ENCODE data around the gene SRPRA. TPM values are rescaled to one million over a fixed set of nuclear protein-coding genes. Genes with fewer than 3 reads are reported as not detected.

Gene SRPRA
- total and polyA plus RNA-seq, 2 donors (not counting 1 experiment from before 2014, with no cell fraction given): 115 to 136 TPM

DNA sequence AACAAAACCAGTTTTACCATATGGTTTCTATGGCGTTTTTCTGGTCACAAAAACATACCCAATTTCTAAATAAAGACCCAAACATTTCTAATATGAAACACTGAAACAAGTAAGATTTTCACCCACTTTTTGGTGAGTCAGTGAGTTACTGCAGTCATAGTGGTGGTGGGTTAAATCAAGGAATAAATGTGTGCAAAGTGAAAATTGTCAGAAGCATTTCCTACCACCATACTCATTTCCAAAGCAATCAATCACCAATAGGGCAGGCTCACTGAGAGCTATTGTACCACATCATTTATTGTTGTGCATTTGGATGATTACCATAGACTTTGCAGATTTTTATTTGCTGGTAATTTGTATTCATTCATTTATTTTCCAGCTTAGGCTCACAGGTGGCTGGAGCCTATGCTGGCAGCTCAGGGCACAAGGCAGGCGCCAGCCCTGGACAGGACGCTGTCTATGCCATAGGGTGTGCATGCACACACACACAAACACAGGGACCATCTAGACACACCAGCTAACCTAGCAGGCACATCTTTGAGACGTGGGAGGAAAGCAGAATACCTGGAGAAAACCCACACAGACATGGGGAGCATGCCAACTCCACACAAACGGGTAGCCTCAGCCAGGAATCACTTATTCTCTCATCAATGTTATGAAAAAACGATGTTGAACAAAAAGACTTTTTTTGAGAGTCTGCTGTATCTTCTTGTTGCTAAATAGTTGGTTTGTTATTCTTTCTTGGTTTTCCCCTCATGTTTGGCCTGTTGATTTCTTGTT, 52.0 kb downstream of the SRPRA start:
- H3K4me2 ChIP-seq (replicated peaks; ENCODE audit: low read depth, low read length, poor library complexity, severe bottlenecking): no peak overlapping the region
- 100% methylated on average over 2 of the region's 6 CpGs for WGBS (ENCODE audit: insufficient coverage)

DNA sequence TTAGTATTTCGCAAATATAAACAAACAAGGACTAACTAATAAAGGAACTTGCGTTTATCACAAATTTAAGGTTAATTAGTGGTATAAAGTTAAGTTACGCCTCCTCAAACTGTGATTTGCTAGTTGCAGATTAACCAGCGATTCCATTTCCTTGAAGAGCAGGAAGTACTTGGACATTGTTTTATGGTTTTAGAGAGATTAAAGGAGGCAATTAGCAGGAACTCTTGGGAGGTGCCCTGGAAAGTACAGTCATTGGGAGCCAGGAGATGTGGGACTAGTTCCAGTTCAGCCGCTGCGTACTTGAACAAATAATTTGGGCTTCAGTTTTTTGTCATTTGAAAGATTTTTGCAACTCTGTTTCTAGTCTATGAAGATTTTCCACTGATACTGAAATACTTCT, 53.9 kb downstream of the SRPRA start:
- intact Hi-C loops (cut with micrococcal nuclease): no loop called here
- no peaks in the 10 kb centered on the region for H3K27me3 Mint-ChIP-seq
- CTCF ChIA-PET: no interaction called here

More for the DNA sequence above, 52.0 kb downstream of the SRPRA start:
- Histone ChIP-seq H3K4me3 (ENCODE audit: control extremely low read depth in 1 of 5, extremely low read depth in 1 of 5, insufficient read depth in 1 of 5, low read depth in 2 of 5, low read length in 4 of 5) (no peak overlapping the region), H3K9ac (ENCODE audit: low read length) (no peak overlapping the region), H3K36me3 (replicated peaks in 1 of 2; ENCODE audit: control extremely low read depth in 1 of 2, control insufficient read depth in 1 of 2, extremely low read depth in 1 of 2, insufficient read depth in 2 of 2, low read length in 1 of 2) (peaks cover 0 to under 1% of the 10 kb centered on the region in 2 experiments), H3K79me2 (ENCODE audit: control insufficient read depth, insufficient read depth, low read length) (peaks cover 86% of the 10 kb centered on the region), H2AFZ (ENCODE audit: insufficient read depth, low read depth, low read length, poor library complexity, severe bottlenecking) (no peak overlapping the region), H4K20me1 (ENCODE audit: control insufficient read depth, insufficient read depth, low read length, poor library complexity, severe bottlenecking) (peaks cover 8% of the 10 kb centered on the region), H3K27me3 (replicated peaks in 1 of 4; ENCODE audit: control extremely low read depth in 1 of 4, control insufficient read depth in 3 of 4, insufficient read depth in 4 of 4, low read length in 3 of 4) (no peaks in the 10 kb centered on the region), H3K4me1 (ENCODE audit: control insufficient read depth in 2 of 2, insufficient read depth in 2 of 2, low read length in 2 of 2) (peaks cover 22 to 24% of the 10 kb centered on the region in 2 donors), H3K27ac (ENCODE audit: low read length in 2 of 2) (no peak overlapping the region), H3K9me3 (ENCODE audit: control extremely low read depth in 1 of 3, control insufficient read depth in 2 of 3, insufficient read depth in 1 of 3, low read length in 2 of 3) (no peaks in the 10 kb centered on the region)
- no peak for ATAC-seq (ENCODE audit: low read depth)
- intact Hi-C loops (cut with micrococcal nuclease): no loop called here
- no peak for DNase-seq
- ChIA-PET POLR2A (no interaction called here), CTCF (interaction anchor here (0.6 kb wide), 1 partner anchor 330 kb away, joined by 4 read pairs; no protein-coding TSS in a partner anchor)
- TF ChIP-seq, protein P1, sequence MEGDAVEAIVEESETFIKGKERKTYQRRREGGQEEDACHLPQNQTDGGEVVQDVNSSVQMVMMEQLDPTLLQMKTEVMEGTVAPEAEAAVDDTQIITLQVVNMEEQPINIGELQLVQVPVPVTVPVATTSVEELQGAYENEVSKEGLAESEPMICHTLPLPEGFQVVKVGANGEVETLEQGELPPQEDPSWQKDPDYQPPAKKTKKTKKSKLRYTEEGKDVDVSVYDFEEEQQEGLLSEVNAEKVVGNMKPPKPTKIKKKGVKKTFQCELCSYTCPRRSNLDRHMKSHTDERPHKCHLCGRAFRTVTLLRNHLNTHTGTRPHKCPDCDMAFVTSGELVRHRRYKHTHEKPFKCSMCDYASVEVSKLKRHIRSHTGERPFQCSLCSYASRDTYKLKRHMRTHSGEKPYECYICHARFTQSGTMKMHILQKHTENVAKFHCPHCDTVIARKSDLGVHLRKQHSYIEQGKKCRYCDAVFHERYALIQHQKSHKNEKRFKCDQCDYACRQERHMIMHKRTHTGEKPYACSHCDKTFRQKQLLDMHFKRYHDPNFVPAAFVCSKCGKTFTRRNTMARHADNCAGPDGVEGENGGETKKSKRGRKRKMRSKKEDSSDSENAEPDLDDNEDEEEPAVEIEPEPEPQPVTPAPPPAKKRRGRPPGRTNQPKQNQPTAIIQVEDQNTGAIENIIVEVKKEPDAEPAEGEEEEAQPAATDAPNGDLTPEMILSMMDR (IDR thresholded peaks at IDR 0.05): no peak
- TF ChIP-seq EZH2 (IDR thresholded peaks at IDR 0.05; ENCODE audit: borderline replicate concordance, insufficient read depth, low read depth, low read length, poor library complexity, severe bottlenecking): no peak
- Mint-ChIP-seq H3K27ac (no peak overlapping the region), H3K27me3 (no peaks in the 10 kb centered on the region), H3K4me3 (no peak overlapping the region), H3K4me1 (peaks cover 30% of the 10 kb centered on the region), H3K9me3 (ENCODE audit: insufficient read depth) (no peaks in the 10 kb centered on the region)

More for the DNA sequence above, 53.9 kb downstream of the SRPRA start:
- Histone ChIP-seq H3K36me3 (replicated peaks in 1 of 2; ENCODE audit: control extremely low read depth in 1 of 2, control insufficient read depth in 1 of 2, extremely low read depth in 1 of 2, insufficient read depth in 2 of 2, low read length in 1 of 2) (peaks cover 0 to 2% of the 10 kb centered on the region in 2 experiments), H3K79me2 (ENCODE audit: control insufficient read depth, insufficient read depth, low read length) (peaks cover 89% of the 10 kb centered on the region), H3K4me1 (ENCODE audit: control insufficient read depth in 2 of 2, insufficient read depth in 2 of 2, low read length in 2 of 2) (peaks cover 29 to 30% of the 10 kb centered on the region in 2 donors), H3K27me3 (replicated peaks in 1 of 4; ENCODE audit: control extremely low read depth in 1 of 4, control insufficient read depth in 3 of 4, insufficient read depth in 4 of 4, low read length in 3 of 4) (no peaks in the 10 kb centered on the region), H3K4me2 (replicated peaks; ENCODE audit: low read depth, low read length, poor library complexity, severe bottlenecking) (no peak overlapping the region), H3K9me3 (ENCODE audit: control extremely low read depth in 1 of 3, control insufficient read depth in 2 of 3, insufficient read depth in 1 of 3, low read length in 2 of 3) (no peaks in the 10 kb centered on the region), H3K27ac (ENCODE audit: low read length in 2 of 2) (no peak overlapping the region), H4K20me1 (ENCODE audit: control insufficient read depth, insufficient read depth, low read length, poor library complexity, severe bottlenecking) (peaks cover 8% of the 10 kb centered on the region), H3K4me3 (ENCODE audit: control extremely low read depth in 1 of 5, extremely low read depth in 1 of 5, insufficient read depth in 1 of 5, low read depth in 2 of 5, low read length in 4 of 5) (no peak overlapping the region), H3K9ac (ENCODE audit: low read length) (no peak overlapping the region), H2AFZ (ENCODE audit: insufficient read depth, low read depth, low read length, poor library complexity, severe bottlenecking) (no peak overlapping the region)
- ATAC-seq (ENCODE audit: low read depth): no peak
- H3K4me1 Mint-ChIP-seq: peaks cover 45% of the 10 kb centered on the region
- no peak overlapping the region for H3K4me3 Mint-ChIP-seq
- no peak for DNase-seq
- no peaks in the 10 kb centered on the region for H3K9me3 Mint-ChIP-seq (ENCODE audit: insufficient read depth)
- 41% methylated on average over 4 of the region's 6 CpGs for WGBS (ENCODE audit: insufficient coverage)
- TF ChIP-seq, protein P1 (IDR thresholded peaks at IDR 0.05): no peak
- TF ChIP-seq EZH2 (IDR thresholded peaks at IDR 0.05; ENCODE audit: borderline replicate concordance, insufficient read depth, low read depth, low read length, poor library complexity, severe bottlenecking): no peak
- H3K27ac Mint-ChIP-seq: no peak overlapping the region
- POLR2A ChIA-PET: interaction anchor here (0.6 to 0.7 kb wide), 2 partner anchors 54 to 256 kb away, joined by 4 to 5 read pairs; no protein-coding TSS in a partner anchor

Measured in B cell (primary cell).